Measurements from ENCODE around the gene SUSD2.
"Not testable (repeated sequence)": the region's sequence is repeated elsewhere in the genome, so short reads cannot be mapped to it uniquely, and the experiment has no call there.

Gene SUSD2, protein sequence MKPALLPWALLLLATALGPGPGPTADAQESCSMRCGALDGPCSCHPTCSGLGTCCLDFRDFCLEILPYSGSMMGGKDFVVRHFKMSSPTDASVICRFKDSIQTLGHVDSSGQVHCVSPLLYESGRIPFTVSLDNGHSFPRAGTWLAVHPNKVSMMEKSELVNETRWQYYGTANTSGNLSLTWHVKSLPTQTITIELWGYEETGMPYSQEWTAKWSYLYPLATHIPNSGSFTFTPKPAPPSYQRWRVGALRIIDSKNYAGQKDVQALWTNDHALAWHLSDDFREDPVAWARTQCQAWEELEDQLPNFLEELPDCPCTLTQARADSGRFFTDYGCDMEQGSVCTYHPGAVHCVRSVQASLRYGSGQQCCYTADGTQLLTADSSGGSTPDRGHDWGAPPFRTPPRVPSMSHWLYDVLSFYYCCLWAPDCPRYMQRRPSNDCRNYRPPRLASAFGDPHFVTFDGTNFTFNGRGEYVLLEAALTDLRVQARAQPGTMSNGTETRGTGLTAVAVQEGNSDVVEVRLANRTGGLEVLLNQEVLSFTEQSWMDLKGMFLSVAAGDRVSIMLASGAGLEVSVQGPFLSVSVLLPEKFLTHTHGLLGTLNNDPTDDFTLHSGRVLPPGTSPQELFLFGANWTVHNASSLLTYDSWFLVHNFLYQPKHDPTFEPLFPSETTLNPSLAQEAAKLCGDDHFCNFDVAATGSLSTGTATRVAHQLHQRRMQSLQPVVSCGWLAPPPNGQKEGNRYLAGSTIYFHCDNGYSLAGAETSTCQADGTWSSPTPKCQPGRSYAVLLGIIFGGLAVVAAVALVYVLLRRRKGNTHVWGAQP

GRCh38 chr22:24181088-24181995 lies at the start of gene SUSD2:
Gene SUSD2 (plus strand): TSS chr22:24181487. CDS start chr22:24181520, 33 bp downstream.
- no peak for DNase-seq

- DNase-seq = no peak
Observed at GRCh38 chr22:24133187-24133965, 47.9 kb upstream of the SUSD2 start.

GRCh38 chr22:24134090-24134846 lies 47.0 kb upstream of the SUSD2 start:
- no peak for DNase-seq

GRCh38 chr22:24136533-24136932 lies 44.8 kb upstream of the SUSD2 start:
- not testable (repeated sequence) for DNase-seq

- DNase-seq = no peak
Observed at GRCh38 chr22:24137595-24137994, 43.7 kb upstream of the SUSD2 start.

GRCh38 chr22:24138649-24139420 lies 42.5 kb upstream of the SUSD2 start:
- no peak for DNase-seq

- DNase-seq = no peak
Observed at GRCh38 chr22:24140357-24140756, 40.9 kb upstream of the SUSD2 start.

DNA sequence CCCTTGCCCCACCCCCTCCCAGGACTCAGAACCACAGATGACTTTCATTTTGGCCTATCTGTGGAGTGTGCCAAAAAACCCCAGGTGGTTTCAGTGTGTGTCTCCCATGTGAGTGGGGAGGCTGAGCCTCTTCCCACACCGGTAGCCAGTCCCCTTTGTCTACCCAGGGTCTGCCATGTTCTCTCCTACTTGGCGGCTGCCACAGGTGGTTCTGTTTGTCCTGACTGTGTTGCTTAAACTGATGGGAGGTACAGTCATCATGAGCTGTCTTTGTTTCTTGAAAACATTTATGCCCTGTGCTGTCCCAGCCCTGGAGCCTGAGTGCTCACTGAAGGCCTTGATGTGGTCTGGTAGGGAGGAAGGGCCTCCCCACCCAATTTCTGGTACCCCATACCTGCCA lies 39.7 kb upstream of the SUSD2 start:
- no peak for DNase-seq

DNA sequence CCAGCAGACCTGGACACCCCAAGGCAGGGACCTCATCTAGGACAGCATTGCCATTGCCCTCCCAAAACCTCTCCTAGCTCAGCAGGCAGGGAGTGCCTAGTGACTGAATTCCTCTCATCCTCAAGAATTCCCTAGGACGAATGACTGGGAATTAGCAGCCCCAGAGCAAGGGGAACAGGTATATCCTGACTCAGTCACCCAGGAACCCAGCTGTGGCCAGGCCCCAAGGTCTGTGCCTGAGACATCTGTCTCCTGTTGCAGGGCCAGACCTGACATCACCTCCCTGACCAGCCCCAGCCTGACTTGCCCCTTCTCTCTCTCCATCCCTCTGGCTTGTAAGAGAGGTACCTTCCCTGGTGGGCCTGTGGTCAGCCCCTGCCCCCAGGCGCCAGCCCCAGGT lies 39.0 kb upstream of the SUSD2 start:
- DNase-seq = no peak

DNA sequence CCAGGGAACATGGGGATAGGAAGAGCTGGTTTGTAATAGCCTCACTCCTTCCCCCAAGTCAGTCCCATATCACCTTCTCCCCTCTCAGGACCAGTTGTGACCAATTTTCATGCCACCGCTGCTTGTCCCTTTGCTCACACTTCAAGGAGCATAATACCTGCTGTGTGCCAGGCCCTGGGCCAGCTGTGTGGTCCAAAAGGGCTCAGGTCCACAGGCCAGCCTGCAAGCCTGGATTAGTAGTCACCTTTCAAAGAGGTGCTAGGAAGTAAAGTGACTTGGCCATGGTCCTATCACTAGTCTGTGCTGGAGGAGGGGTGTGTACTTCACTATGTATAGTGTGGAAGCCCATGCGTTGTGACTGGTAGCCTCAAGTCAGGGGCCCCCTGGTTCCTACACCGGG lies 38.5 kb upstream of the SUSD2 start:
- no peak for DNase-seq

GRCh38 chr22:24144056-24144777 lies 37.1 kb upstream of the SUSD2 start:
- DNase-seq = no peak

GRCh38 chr22:24144778-24145085 lies 36.6 kb upstream of the SUSD2 start:
- no peak for DNase-seq

DNA sequence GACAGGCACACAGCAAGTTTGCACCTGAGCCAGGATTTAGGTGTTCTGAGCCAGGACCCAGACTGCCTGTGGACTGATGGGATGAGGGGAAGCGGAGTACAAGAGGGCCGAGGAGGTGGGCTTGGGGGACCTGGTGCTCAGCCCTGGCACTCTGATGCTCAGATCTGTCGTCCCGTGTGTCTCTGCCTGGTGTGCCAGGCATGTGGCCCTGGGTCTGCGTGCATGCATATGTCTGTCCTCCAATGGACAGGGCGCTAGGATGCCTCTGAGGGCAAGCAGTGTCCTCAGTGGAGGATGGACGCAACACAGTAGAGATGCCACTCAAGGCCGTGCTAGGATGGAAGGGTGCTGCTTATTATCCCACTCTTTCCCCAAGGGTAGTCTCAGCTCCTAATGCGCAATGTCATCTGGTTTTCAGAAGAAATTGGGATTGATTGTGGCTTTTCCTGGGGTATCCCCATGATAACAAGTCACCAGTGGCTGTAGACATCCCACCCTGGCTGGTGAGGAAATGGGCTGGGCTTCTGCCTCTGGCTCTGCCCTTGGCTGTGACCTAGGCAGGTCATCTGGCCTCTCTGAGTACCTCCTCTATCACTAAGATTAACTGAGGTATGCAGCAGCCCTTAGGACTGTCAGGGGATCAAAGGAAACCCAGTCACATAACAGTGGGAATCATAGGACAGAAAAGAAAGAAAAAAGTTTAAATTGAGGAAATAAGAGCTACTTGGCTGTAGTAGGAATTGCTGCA lies 35.7 kb upstream of the SUSD2 start:
- no peak for DNase-seq

DNA sequence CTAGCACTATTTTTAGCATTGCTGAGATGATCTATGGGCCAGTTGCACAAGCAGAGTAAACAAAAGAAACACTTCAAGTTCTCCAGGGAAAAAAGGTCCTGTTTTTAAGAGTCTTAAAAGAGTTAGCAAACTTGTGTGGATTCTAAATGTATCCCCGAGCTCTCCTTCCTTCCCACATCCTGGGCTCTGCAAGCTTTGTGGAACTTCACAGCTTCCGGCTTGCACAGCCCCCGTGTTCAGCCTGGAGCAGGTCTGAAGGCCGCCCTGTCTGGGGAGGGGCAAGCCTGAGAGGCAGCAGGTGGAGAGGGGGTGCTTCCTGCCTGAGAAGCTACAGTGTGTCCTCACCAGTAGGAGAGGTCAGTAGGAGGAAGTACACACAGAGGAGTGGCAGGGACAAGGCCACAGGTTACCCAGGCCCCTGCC lies 35.1 kb upstream of the SUSD2 start:
- DNase-seq = peak; percentile 88

DNA sequence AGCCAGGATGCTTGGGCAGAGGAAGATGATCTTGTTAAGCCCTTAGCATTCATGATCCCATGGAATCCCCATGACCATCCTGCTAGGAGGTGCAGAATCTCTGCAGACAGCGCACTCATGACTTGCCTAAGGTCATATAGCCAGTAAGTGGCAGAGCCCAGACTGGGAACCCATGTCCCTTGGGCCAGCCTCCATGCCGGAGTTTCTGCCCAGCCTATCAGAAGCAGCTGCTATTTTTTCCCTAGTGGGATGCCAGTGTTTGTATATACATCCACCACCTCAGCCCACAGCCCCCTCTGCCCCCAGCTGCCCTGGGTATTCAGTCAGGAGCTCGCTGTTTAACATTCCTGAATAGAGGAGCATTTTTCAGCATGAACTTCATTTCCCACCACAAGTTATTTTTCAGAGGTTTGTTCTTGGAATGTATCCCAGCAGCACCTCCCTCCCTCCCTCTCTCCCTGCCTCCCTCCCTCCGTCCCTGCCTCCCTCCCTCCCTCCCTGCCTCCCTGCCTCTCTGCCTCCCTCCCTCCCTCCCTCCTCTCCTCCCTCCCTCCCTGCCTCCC lies 34.4 kb upstream of the SUSD2 start:
- peak; percentile 32 for DNase-seq

DNA sequence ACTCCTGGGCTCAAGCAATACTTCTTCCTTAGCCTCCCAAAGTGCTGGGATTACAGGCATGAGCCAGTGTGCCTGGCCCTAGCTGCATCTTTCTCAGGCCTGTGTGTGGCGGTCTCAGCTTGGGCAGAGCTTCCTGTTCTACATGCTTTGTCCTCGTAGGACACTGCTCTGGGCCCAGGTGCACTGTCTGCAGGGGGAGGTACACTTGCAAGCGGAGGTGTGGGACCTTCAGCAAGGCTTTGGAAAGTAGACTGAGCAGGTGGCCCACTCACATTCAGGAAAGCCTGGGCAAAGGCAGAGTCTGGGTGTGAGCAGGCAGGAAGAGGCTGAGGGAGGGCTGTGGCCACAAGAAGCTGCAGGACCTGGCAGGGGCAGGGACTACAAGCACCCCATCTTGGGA lies 33.6 kb upstream of the SUSD2 start:
- no peak for DNase-seq

- DNase-seq = no peak
Observed at GRCh38 chr22:24148266-24149197, 32.8 kb upstream of the SUSD2 start.

GRCh38 chr22:24149198-24149590 lies 32.1 kb upstream of the SUSD2 start:
- DNase-seq = no peak
